ENCODE data around the gene CYP1B1.

- TF ChIP-seq, protein P1, sequence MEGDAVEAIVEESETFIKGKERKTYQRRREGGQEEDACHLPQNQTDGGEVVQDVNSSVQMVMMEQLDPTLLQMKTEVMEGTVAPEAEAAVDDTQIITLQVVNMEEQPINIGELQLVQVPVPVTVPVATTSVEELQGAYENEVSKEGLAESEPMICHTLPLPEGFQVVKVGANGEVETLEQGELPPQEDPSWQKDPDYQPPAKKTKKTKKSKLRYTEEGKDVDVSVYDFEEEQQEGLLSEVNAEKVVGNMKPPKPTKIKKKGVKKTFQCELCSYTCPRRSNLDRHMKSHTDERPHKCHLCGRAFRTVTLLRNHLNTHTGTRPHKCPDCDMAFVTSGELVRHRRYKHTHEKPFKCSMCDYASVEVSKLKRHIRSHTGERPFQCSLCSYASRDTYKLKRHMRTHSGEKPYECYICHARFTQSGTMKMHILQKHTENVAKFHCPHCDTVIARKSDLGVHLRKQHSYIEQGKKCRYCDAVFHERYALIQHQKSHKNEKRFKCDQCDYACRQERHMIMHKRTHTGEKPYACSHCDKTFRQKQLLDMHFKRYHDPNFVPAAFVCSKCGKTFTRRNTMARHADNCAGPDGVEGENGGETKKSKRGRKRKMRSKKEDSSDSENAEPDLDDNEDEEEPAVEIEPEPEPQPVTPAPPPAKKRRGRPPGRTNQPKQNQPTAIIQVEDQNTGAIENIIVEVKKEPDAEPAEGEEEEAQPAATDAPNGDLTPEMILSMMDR (IDR thresholded peaks at IDR 0.05): no peak
- no peak for TF ChIP-seq POLR2A (IDR thresholded peaks at IDR 0.05)
These were observed 20.3 kb upstream of the CYP1B1 start for GRCh38 chr2:38095996-38096861.

Data from esophagus squamous epithelium (tissue), 4 donors.